Gastrocnemius medialis (tissue), 4 donors: ENCODE results near the gene LIME1. TPM values are rescaled to one million over a fixed set of nuclear protein-coding genes. Genes with fewer than 3 reads are reported as not detected.
A peak's percentile ranks its signal among the peaks of the same experiment; 100 is the strongest.

Experiments
- ATAC-seq, 2 donors: fragments of 150-250 bp; one replicate each; pipeline ENCODE4 v1.9.1; 2016
- DNase-seq, 2 donors: peaks; one replicate each; pipeline ENCODE4 v3.0.0-alpha.2; 2019
- H3K27ac ChIP-seq, 4 donors: fragments of 200-600 bp; sonication (generic); 1 replicate in 1 of 4; 2 replicates in 3 of 4; pipeline ENCODE4 v1.5.1; 2016 to 2018; ENCODE audit warnings: mild to moderate bottlenecking in 2 of 4, moderate library complexity in 1 of 4
- H3K27me3 ChIP-seq, 3 donors: fragments of 200-600 bp; sonication (generic) in 2 of 3; 1 replicate in 1 of 3; 2 replicates in 2 of 3; pipeline versions ENCODE4 v1.5.1 to v1.6.0; 2016 to 2019; ENCODE audit warnings: mild to moderate bottlenecking in 1 of 3, moderate library complexity in 1 of 3
- H3K36me3 ChIP-seq, 2 donors: fragments of 200-600 bp; sonication (generic) in 1 of 2; one replicate each; pipeline ENCODE4 v1.5.1; 2017 to 2018
- H3K4me1 ChIP-seq, 2 donors: fragments of 200-600 bp; sonication (generic) in 1 of 2; one replicate each; pipeline ENCODE4 v1.5.1; 2016 to 2017; ENCODE audit warnings: mild to moderate bottlenecking in 2 of 2
- H3K4me3 ChIP-seq, 4 donors: fragments of 200-600 bp; sonication (generic) in 3 of 4; 1 replicate in 1 of 4; 2 replicates in 3 of 4; pipeline ENCODE4 v1.5.1; 2016 to 2019; ENCODE audit warnings: mild to moderate bottlenecking in 2 of 4
- H3K9me3 ChIP-seq, 3 donors: fragments of 200-600 bp; sonication (generic) in 2 of 3; 1 replicate in 1 of 3; 2 replicates in 2 of 3; pipeline ENCODE4 v1.5.1; 2016 to 2019
- CTCF ChIP-seq, 5 experiments: fragments of 450-650 bp in 3 of 5; fragments of 200-600 bp in 2 of 5; sonication (generic) in 2 of 5; IDR thresholded peaks in 4 of 5; conservative IDR thresholded peaks in 1 of 5; 1 replicate in 4 of 5; 2 replicates in 1 of 5; pipeline ENCODE4 v1.5.1; 2016 to 2019; ENCODE audit warnings: antibody characterized with exemption in 5 of 5, mild to moderate bottlenecking in 3 of 5, moderate library complexity in 3 of 5
- POLR2A ChIP-seq, 2 donors: fragments of 450-650 bp; IDR thresholded peaks; one replicate each; pipeline ENCODE4 v1.6.1; 2017; ENCODE audit warnings: antibody characterized with exemption in 2 of 2, mild to moderate bottlenecking in 2 of 2, moderate library complexity in 2 of 2
- in situ Hi-C, 4 donors: fragments of 200-750 bp; cut with MboI; loops; one replicate each; pipeline versions ENCODE4 v1.15.0 to v1.8.0; 2017; ENCODE audit warnings: low sequenced_read_pairs in 4 of 4
- intact Hi-C: fragments of 100-400 bp; cut with DNase I; formaldehyde crosslinking; loops from one replicate; pipeline ENCODE4 v1.15.1; 2023; ENCODE audit warnings: low total_unique reads
- total RNA-seq, 4 donors: library from RNA; depleted of rRNA; stranded (reverse); fragments of >200 nt; gene quantifications; one replicate each; pipeline versions ENCODE4 v1.1.0 to v1.2.3, GENCODE V29; 2016

Gene LIME1
- total RNA-seq, 4 donors from 2014 or later = 2.0 to 6.3 (median 4.1) TPM

- Histone ChIP-seq H3K4me1 (peaks cover 17 to 32% of the 10 kb centered on the region in 2 donors), H3K4me3 (peak overlapping the region; percentile 58 to 74 (median 66)), H3K9me3 (no peaks in the 10 kb centered on the region), H3K36me3 (peaks cover 0 to 10% of the 10 kb centered on the region in 2 donors), H3K27ac (peak overlapping the region; percentile 90 to 95 (median 94)), H3K27me3 (no peaks in the 10 kb centered on the region)
- intact Hi-C loops (loop anchor here (2.0 kb wide), 2 partner anchors 115 to 123 kb away; partner anchors contain the start of genes GMEB2 and TPD52L2), in situ Hi-C loops (no loop called here)
- TF ChIP-seq POLR2A (IDR thresholded peaks at IDR 0.05) (no peak), CTCF (IDR thresholded peaks at IDR 0.05 in 4 of 5, conservative IDR thresholded peaks at IDR 0.05 in 1 of 5) (no peak)
- DNase-seq (no peak), ATAC-seq (no peak)
Measured at GRCh38 chr20:63741354-63741675, 4.9 kb downstream of the LIME1 start.

DNA sequence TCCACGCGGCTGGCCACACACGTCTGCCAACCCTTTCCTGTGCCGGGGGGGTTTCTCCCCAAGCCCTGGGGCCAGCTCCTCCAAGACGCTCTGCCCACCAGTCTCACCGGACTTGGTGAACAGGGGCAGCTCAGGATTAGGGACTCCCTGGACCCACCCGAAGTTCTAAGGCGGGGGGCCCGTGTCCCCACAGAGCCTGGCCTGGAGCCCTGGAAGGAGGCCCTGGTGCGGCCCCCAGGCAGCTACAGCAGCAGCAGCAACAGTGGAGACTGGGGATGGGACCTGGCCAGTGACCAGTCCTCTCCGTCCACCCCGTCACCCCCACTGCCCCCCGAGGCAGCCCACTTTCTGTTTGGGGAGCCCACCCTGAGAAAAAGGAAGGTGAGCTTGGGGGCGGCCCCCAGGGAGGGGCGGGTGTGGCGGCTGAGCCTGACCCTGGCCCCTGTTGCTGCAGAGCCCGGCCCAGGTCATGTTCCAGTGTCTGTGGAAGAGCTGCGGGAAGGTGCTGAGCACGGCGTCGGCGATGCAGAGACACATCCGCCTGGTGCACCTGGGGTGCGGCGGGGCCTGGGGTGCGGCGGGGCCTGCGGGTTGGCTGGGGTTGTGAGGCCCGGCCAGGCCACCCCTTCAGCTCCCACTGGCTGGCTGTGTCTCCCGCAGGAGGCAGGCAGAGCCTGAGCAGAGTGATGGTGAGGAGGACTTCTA, 5.4 kb downstream of the LIME1 start:
- Histone ChIP-seq H3K27me3 (no peaks in the 10 kb centered on the region), H3K27ac (peak overlapping the region; percentile 90 to 95 (median 94)), H3K4me1 (peaks cover 17 to 32% of the 10 kb centered on the region in 2 donors), H3K36me3 (peaks cover 0 to 9% of the 10 kb centered on the region in 2 donors), H3K9me3 (no peaks in the 10 kb centered on the region), H3K4me3 (peak overlapping the region; percentile 58 to 74 (median 66))
- DNase-seq = no peak
- in situ Hi-C loops (no loop called here), intact Hi-C loops (loop anchor here (2.0 kb wide), 2 partner anchors 115 to 123 kb away; partner anchors contain the start of genes GMEB2 and TPD52L2)
- TF ChIP-seq POLR2A (IDR thresholded peaks at IDR 0.05) (no peak), CTCF (IDR thresholded peaks at IDR 0.05 in 4 of 5, conservative IDR thresholded peaks at IDR 0.05 in 1 of 5) (no peak)
- ATAC-seq = no peak

- Histone ChIP-seq H3K4me3 (no peak overlapping the region), H3K27ac (peak overlapping the region in 3 of 4 donors; percentile 90 to 95 (median 94)), H3K36me3 (peaks cover 0 to 9% of the 10 kb centered on the region in 2 donors), H3K27me3 (no peaks in the 10 kb centered on the region), H3K9me3 (no peaks in the 10 kb centered on the region), H3K4me1 (peaks cover 17 to 32% of the 10 kb centered on the region in 2 donors)
- no peak for DNase-seq
- TF ChIP-seq CTCF (IDR thresholded peaks at IDR 0.05 in 4 of 5, conservative IDR thresholded peaks at IDR 0.05 in 1 of 5) = no peak
- in situ Hi-C loops = no loop called here
- intact Hi-C loops = no loop called here
- ATAC-seq = no peak
Measured at GRCh38 chr20:63742381-63743024, 6.0 kb downstream of the LIME1 start.

DNA sequence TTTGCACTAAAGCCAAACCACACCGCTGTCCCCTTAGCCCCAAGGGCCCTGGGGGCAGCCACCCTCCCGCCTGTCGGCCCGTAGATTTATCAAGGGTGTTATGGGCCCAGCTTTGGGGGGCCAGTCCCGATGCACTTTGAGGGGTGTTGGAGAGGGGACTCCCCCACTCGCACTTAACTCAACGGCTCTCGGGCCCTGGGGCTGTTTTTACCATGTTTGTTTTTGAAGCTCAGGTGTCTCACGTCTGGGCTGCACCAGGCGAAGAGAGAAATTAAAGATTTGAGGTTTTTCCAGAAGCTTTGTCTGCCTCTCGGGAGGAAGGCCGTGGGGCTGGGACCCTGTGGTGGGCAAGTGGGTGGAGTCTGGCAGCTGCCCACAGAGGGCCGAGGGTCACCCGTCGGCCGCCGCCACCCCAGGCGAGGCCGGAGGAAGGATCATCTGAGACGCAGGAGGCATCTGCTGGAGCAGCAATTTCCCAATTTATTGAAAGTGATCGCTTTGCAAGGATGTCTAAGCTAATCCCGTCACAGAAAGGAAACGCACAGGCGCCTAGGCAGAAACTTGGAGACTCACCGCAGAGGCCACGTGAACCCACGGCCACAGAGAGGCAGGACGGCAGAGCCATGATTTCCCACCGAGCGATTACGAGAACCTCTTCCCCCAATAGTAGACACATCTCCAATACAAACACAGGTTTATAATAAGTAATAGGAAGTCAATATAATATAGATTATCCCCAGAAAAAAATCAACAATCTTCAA, 6.9 kb downstream of the LIME1 start:
- DNase-seq = no peak
- no peak for TF ChIP-seq CTCF (IDR thresholded peaks at IDR 0.05 in 4 of 5, conservative IDR thresholded peaks at IDR 0.05 in 1 of 5)
- TF ChIP-seq POLR2A (IDR thresholded peaks at IDR 0.05) = no peak
- Histone ChIP-seq H3K9me3 (no peaks in the 10 kb centered on the region), H3K27ac (peak overlapping the region in 2 of 4 donors; percentile 18 to 94), H3K4me1 (peaks cover 14 to 25% of the 10 kb centered on the region in 2 donors), H3K4me3 (no peak overlapping the region), H3K36me3 (peaks cover 0 to 9% of the 10 kb centered on the region in 2 donors), H3K27me3 (no peaks in the 10 kb centered on the region)
- ATAC-seq = no peak
- intact Hi-C loops (no loop called here), in situ Hi-C loops (no loop called here)
